ENCODE data around the gene TTLL4. TPM values are rescaled to one million over a fixed set of nuclear protein-coding genes. Genes with fewer than 3 reads are reported as not detected.

Gene TTLL4
- total and polyA plus RNA-seq, 9 donors: 6.9 to 19.6 (median 17.2) TPM

DNA sequence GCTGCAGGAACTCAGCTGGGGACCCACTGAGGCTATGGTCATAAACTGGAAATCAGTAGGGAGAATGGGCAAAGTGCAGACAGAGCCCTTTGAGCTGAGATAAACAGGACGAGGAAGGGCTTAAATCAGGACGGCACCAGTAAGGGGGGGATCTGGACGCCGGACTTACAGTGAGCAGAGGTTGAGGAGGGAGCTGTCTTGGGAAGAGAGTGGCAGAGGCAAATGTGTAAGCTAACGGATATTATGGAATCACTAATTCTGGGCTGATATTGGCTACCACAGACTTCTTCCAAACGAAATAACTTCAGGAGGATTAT is 71.9 kb downstream of the TTLL4 start:
- intact Hi-C loops (cut with DNase I): no loop called here
- 8 to 15% (median 11%) methylated on average over 6 of the region's 6 CpGs for WGBS, 3 donors

DNA sequence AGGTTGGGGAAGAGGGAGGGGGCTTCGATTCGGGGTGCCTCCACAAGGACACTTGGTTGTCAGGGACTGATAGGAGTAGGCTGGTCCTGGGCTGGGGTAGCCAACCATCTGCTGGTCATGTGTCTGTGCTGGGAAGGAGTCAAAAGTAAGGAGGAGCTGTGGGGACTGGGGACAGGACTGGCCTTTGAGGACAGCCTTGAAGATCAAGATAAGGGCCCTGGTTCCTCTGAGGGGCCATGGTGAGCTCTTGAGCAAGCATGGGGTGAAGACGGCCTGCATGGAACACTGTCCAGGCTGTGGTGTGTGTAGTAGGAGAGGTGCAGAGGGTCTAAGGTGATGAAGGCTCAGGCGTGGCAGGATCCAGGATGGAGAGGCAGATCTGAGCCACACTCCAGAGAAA is 73.1 kb downstream of the TTLL4 start:
- peaks cover 4% of the 10 kb centered on the region for H3K4me1 ChIP-seq (ENCODE audit: insufficient read depth)
- H3K27ac ChIP-seq: no peak overlapping the region
- no peaks in the 10 kb centered on the region for H3K9me3 ChIP-seq
- H3K4me3 ChIP-seq: no peak overlapping the region
- 87 to 93% (median 89%) methylated on average over 4 of the region's 4 CpGs for WGBS, 3 donors
- no peaks in the 10 kb centered on the region for H3K36me3 ChIP-seq
- intact Hi-C loops (cut with DNase I): no loop called here
- no peak for DNase-seq
- TF ChIP-seq EP300 (IDR thresholded peaks at IDR 0.05): no peak
- TF ChIP-seq, protein P1, sequence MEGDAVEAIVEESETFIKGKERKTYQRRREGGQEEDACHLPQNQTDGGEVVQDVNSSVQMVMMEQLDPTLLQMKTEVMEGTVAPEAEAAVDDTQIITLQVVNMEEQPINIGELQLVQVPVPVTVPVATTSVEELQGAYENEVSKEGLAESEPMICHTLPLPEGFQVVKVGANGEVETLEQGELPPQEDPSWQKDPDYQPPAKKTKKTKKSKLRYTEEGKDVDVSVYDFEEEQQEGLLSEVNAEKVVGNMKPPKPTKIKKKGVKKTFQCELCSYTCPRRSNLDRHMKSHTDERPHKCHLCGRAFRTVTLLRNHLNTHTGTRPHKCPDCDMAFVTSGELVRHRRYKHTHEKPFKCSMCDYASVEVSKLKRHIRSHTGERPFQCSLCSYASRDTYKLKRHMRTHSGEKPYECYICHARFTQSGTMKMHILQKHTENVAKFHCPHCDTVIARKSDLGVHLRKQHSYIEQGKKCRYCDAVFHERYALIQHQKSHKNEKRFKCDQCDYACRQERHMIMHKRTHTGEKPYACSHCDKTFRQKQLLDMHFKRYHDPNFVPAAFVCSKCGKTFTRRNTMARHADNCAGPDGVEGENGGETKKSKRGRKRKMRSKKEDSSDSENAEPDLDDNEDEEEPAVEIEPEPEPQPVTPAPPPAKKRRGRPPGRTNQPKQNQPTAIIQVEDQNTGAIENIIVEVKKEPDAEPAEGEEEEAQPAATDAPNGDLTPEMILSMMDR (IDR thresholded peaks at IDR 0.05): no peak
- TF ChIP-seq POLR2A (IDR thresholded peaks at IDR 0.05): no peak
- H3K27me3 ChIP-seq: no peaks in the 10 kb centered on the region

More for the DNA sequence above, 71.9 kb downstream of the TTLL4 start:
- Histone ChIP-seq H3K9me3 (no peaks in the 10 kb centered on the region), H3K4me1 (ENCODE audit: insufficient read depth) (peaks cover 4% of the 10 kb centered on the region), H3K27me3 (no peaks in the 10 kb centered on the region), H3K4me3 (peak overlapping the region; percentile 56), H3K27ac (no peak overlapping the region), H3K36me3 (no peaks in the 10 kb centered on the region)
- TF ChIP-seq EP300 (IDR thresholded peaks at IDR 0.05): no peak
- no peak for DNase-seq

DNA sequence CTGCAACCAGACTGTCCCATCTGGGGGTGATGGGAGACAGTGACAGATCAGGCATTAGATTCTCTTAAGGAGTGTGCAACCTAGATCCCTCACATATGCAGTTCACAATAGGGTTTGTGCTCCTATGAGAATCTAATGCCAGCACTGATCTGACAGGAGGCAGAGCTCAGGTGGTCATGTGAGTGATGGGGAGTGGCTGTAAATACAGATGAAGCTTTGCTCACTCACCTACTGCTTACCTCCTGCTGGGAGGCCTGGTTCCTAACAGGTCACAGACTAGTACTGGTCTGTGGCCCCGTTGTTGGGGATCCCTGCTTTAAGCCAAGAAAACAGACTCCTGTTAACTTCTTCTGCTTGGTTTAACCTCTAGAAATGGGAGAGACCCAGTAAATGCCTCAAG is 74.5 kb downstream of the TTLL4 start:
- TF ChIP-seq EP300 (IDR thresholded peaks at IDR 0.05): no peak
- Histone ChIP-seq H3K4me3 (no peak overlapping the region), H3K36me3 (no peaks in the 10 kb centered on the region), H3K9me3 (no peaks in the 10 kb centered on the region), H3K27me3 (no peaks in the 10 kb centered on the region), H3K27ac (no peak overlapping the region), H3K4me1 (ENCODE audit: insufficient read depth) (peaks cover 4% of the 10 kb centered on the region)
- intact Hi-C loops (cut with DNase I): no loop called here
- DNase-seq: no peak
- 65 to 67% (median 66%) methylated on average over 1 of the region's 1 CpG for WGBS, 3 donors

DNA sequence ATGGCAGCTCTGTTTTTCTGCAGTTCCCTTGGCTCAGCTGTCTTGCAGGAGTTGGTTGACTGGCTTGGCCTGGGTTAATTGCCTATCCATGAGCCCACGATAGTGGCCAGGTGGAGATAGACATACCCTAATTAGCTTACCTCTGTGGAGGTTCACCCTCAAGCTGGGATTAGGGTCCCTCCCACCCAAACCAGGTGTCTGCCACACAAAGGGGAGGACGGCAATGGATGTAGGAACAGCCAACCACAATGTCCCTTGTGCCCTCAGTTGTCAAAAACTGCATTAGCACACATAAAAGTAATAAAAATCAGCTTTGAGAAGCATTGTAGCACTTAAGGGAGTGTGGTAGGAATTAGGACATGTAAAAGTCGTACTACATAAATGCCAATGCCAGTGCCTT is 75.5 kb downstream of the TTLL4 start:
- TF ChIP-seq EP300 (IDR thresholded peaks at IDR 0.05) (no peak), POLR2A (IDR thresholded peaks at IDR 0.05) (no peak)
- TF ChIP-seq, protein P1 (IDR thresholded peaks at IDR 0.05): no peak
- no peak for DNase-seq
- intact Hi-C loops (cut with DNase I): no loop called here
- Histone ChIP-seq H3K4me3 (no peak overlapping the region), H3K9me3 (no peaks in the 10 kb centered on the region), H3K4me1 (ENCODE audit: insufficient read depth) (peaks cover 4% of the 10 kb centered on the region), H3K27ac (no peak overlapping the region), H3K27me3 (no peaks in the 10 kb centered on the region), H3K36me3 (no peaks in the 10 kb centered on the region)
- 89 to 98% (median 92%) methylated on average over 3 of the region's 3 CpGs for WGBS, 3 donors

DNA sequence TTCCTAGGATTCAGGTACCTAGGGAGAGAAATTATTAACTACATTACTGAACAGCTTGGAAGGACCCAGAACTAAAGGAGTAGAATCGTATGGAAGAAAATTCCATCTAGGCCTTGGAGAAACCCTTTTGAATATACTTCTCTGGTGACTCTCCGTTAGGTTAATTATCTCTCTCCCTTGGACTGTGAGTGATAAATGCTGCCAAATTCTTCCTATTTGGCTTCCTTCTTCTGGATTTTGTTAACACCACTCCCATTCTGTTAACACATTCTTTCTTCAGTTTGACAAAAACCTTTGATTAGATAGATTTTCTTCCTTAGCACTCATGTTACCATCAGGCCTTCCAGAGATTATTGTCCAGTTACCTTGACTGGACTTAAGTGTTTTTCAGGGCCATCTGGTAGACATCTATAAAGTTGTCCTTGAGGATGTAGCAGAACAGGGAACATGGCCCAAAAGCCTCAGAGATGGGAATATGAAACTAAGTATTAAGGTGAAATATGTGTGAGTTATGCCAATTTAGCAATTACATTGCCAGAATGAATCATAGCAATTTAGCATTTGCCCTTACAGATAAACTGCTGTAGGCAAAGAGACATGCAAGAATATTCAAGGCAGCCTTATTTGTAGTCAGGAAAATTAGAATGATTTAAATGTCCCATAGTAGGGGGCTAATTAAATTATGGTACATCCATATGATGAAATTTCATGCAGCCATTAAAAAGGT is 78.1 kb downstream of the TTLL4 start:
- no peaks in the 10 kb centered on the region for H3K9me3 ChIP-seq
- H3K4me1 ChIP-seq (ENCODE audit: insufficient read depth): peaks cover 2% of the 10 kb centered on the region
- H3K4me3 ChIP-seq: no peak overlapping the region
- intact Hi-C loops (cut with DNase I): no loop called here
- TF ChIP-seq, protein P1 (IDR thresholded peaks at IDR 0.05): no peak
- TF ChIP-seq POLR2A (IDR thresholded peaks at IDR 0.05): no peak
- TF ChIP-seq EP300 (IDR thresholded peaks at IDR 0.05): no peak
- WGBS, 3 donors: 46 to 67% (median 51%) methylated on average over 2 of the region's 2 CpGs
- no peaks in the 10 kb centered on the region for H3K36me3 ChIP-seq
- H3K27ac ChIP-seq: no peak overlapping the region
- H3K27me3 ChIP-seq: no peaks in the 10 kb centered on the region
- no peak for DNase-seq
